Activated T-helper 1 cell treated with anti-CD3 and anti-CD28 coated beads, Interleukin-2, amount 50 U/mL, for 16 hours (primary cell): ENCODE data around the gene GRAMD4.

Experiments used
- DNase-seq, 2 donors: peaks; one replicate each; pipeline ENCODE4 v3.0.0-alpha.2; 2020; ENCODE audit warnings: low read depth in 1 of 2, low spot score in 1 of 2

Gene GRAMD4, protein sequence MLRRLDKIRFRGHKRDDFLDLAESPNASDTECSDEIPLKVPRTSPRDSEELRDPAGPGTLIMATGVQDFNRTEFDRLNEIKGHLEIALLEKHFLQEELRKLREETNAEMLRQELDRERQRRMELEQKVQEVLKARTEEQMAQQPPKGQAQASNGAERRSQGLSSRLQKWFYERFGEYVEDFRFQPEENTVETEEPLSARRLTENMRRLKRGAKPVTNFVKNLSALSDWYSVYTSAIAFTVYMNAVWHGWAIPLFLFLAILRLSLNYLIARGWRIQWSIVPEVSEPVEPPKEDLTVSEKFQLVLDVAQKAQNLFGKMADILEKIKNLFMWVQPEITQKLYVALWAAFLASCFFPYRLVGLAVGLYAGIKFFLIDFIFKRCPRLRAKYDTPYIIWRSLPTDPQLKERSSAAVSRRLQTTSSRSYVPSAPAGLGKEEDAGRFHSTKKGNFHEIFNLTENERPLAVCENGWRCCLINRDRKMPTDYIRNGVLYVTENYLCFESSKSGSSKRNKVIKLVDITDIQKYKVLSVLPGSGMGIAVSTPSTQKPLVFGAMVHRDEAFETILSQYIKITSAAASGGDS

DNA sequence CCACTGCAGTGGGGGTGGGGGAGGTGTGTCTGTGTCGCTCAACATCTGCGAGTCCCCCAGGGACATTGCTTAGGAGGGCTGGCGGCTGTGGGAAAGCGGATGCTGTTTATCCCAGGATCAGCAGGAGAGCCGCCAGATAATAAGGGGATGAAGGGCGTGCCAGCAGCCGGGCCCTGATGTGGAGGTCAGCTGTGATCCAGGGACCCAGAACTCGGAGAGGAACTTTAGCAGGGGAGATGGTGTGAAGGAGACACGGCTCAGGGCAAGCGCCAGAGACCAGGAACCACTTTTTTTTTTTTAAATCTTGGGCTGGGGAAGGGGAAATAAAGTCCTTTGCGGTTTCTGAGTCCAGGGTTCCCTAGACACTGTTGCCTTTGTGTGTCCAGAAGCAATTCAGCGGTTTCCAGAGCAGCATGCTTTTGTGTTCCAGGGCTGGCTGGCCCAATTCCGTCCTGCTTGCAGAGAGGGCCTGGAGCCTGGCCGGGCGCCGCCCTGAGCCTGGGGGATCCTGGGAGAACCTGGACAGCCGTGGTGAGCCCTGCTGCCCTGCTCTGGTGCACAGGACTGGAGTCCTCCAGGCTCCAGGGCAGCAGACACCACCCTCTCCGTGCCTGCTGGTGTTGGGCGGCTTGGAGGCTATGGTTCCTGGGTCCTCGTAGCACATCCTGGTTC, at the start of gene GRAMD4:
Gene GRAMD4, plus strand, starts transcription at position 557 of the 672 bp plus-strand sequence. CDS start 6,414 bp downstream, outside the sequence.
- DNase-seq, result no peak

DNA sequence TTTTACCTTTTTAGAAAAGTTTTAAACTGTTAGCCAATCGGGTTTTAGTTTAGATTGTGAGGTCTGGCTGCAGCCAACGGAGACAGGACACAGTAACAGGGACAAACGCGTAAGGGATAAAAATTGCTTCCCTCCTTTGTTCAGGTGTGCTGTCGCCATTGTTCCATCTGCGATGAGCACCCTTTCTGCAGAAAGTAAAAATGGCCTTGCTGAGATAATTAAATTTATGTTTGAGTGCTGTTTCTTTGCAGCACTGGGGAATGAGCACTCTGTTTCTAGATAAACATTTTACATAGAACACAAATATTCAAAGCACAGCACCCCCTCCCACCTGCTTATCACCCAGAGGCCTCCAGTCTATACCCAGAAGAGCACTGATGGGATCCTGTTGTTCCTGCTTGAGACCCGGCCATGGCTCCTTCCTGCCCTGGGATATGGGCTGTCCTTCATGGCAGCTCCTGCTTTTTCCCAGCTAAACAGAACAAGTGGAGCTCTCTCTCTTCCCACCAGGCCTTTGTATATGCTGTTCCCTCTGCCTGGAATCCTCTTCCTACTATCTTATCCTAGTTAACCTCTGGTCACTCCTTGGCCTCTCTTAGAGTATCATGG, 48.4 kb upstream of the GRAMD4 start:
- no peak for DNase-seq

DNA sequence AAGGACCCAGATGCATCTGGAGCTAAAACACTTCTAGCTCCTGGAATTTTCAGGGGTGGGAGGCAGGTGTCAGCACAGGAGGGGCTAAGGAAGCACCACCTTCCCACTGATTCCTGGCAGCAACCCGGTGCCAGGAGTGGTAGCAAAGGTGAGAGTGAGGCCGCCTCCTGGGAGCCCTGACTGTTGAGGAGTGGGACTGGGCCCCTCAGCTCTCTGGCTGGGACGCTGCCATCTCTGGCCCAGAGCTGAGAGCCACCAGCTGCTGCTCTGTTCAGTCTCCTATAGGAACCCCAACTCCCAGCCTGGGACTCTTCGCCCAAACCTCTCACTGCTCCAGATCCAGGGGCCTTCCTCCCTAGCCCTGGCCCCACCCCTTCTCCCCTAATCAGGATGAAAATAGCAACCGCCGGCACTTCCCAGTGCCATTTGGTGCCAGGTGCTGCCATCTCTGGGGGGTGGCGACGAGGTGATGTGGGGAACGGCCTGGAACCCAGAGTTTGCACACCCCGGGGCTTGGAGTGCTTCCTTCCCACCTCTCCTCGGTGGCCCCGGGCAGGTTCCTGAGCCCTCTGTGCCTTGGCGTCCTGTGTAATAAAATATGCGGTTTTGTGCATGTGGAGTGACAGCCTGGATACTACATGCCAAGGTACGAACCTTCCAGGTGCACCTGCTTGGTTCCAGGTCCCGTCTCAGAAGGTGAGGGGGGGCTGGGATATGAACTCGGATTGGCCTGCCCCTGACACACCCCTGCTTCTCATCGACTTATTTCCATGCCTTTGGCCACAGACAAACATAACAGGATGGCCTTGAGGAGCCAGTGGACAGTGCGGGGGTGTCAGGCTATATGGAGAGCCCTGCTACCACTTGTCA, 47.0 kb upstream of the GRAMD4 start:
- DNase-seq, result no peak

DNA sequence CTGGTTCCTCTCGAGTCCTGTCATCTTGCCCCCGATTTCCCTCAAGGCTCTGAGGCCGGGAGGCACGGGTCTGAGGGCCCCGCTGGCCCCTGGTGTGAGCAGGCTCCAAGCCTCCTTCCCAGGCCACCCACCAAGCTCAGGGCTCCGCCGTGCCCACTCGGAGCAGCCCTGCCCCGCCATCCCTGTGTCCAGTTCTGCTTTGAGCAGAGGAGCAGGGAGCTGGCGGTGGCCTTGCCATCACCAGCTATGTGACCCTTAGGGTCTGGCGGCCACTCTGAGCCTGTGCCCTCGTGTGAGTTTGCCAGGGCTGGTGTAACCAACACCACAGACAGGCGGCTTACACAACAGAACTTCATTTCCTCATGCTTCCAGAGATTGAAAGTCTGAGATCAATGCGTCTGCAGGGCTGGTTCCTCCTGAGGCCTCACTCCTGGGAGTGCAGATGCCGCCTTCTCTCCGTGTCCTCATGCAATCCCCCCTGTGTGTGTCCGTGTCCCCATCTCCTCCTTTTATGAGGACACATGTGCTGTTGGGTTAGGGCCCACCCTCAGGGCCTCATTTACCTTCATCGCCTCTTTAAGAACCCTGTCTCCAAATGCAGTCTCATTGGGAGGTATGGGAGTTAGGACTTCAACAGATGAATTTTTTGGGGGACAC, 46.3 kb upstream of the GRAMD4 start:
- no peak for DNase-seq

DNA sequence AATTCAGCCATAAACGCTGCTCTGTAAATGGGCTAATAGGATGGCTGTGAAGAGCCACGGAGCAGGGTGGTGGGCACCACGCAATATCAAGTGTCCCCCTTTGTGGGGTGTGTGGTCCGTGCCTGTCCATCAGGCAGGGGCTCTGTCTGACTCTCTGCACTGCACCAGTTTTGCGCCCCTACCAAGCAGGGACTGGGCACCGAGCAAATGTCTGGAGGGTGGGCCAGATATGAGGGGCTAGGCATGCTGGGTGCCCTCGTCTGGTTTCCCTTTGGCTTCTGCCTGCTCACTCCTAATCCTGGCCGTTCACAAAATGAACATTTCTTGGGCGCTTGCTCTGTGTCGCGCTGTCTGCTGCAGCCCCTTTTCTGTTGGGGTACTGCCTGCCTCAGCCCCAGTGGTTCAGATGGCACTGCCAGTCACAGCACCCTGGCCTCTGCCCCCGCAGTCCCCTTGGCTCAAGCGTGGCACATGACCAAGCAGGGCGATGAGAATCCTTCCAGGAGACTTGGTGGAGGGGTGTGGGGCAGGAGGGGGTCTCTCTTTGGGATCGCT, 45.7 kb upstream of the GRAMD4 start:
- DNase-seq, result no peak

DNA sequence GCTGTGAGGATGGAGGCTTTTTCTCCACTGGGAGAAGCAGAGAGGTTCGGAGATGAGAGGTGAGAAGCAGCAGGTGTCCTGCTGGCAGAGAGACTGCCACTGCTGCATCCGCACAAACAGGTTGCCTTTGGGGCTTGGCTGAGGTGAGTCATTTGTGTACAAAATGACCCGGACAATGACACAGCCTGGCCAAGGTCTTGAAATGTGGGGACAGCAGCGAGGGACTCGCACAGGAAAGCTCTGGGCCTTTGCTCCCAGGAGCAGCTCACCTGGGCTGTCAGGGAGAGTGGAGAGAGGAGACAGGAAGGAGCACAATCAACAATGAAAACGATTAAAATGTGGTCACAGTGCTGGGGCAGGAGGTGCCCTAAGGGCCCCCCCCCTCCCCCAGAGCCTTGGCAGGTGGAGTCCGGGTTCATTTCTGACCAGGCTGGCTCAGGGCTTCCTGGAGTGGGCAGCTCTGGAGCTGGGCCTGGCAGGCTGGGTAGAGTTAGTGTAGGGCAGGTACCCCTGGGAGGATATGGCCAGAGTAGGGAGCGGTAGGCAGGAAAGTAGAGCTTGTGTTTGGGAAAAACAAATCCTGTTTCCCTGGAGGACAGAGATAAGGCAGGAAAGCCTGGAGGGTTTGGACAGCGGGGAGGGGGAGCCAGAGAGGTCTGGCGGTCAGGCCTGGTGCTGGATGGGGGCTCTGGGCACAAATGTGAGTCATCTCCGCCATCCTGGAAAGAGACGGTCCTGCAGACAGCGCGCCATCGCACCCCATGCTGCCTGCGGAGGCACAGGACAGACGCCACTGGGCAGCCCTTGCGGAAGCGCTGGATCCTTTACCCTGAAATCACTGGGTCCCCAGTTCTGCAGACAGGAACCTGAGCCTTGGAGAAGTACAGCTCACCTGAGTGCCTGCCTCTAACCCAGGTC, 44.9 kb upstream of the GRAMD4 start:
- DNase-seq, result no peak

DNA sequence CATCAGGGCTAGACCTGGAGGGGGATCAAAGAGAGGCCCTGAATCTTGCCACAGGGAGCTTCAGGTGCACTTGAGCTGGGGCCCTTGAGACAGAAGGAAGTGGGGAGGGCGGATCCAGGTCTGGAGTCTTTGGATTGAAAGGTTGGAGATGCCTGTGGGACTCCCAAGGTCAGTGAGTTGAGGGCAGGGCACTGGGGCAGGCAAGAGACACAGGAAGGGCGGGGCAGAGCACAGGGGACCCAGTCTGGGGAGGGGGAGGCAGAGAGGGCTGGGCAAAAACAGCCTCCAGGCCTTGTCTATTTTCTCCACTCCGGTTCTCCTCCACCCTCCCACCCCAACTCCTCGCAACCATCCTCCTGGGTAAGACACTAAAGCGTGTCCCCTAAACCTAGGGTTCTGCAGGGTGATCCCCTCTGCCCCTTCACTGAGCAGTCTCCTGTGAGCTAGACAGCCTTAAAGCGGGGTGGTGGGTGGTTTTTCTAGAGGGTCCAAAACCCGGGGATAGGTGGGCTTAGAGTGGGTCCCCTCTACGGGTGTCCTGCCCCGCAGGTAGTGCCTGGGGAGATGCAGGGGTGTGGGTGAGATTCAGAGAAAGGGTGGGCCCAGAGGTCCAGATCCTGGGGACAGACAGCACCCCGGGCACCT, 44.2 kb upstream of the GRAMD4 start:
- no peak for DNase-seq

DNA sequence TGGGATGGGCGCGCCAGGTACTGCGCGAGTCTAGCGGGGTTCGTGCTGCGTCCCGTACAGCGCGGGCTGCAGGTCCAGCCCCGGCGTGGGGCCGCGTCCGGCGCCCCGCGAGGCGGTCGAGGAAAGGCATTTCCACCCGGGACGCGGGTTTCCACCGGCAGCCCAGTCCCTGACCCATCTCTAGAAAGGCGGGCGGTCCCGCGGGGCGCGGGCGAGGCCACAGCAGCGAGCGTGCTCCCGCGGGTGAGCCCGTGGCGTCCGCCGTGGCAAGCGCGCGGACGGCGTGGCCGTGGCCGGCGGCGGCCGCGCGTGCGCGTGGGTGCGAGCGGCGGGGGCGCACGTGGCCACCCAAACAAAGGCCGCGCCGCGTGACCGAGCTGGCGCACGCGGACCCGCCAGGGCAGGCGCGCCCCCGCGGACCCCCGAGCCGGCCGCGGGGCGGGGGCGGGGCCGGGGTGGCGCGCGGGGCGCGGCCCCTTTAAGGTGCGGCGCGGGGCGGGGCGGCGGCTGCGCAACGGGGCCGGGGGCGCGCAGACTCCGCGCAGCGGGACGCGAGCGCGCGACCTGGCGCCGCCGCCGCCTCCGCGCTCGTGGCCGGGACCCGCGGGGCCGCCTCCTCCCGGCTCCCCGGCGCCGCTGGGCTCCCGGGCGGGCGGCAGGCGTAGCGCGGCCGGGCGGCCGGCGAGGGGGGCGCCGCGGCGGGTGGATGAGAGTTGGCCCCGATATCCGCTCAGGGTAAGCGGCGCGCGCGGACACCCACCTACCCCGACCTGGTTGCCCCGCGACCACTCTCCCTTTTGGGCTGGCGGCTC, 43.4 kb upstream of the GRAMD4 start:
- peak in 1 of 2 donors; percentile 52 for DNase-seq

DNA sequence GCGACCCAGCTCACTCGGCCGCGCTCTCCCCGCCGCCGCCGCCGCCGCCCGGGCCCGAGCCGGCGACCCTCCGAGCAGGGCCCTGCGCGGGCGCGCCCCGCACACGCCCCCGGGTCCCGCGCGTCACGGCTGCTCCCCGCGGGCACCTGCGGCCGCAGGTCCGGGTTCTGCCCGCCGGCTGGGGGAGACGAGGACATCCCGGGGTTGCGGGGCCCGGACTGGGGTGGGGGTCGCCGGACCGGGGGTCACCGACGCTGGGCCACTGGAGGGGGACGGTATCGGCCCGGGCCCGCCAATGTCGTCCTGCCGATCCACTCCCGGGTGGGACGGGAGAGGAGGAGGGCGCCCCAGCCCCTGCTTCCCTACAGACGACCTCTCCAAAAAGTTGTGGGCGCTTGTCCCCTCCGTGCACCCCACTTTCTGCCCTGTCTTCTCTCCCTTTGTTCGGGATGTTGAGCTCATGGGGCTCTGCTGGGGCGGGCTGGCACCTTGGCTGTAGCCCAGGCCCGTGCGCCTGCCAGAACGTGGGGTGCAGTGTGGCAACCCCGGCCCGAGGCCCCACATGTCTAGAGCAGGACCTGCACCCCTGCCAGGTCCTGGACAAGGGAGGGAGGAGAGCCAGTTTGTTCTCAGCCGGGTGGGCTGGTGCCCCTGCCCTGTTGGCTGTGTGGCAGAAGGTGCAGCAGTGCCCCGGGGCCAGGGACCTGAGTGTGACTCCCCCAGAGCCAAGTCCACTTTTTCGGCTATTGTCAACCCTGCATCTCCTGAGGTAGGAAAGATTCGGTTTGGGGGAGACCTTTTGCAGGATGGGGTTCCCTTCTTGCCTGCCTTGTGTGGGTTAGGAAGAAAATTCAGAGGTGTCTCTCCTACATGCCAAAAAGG, 42.6 kb upstream of the GRAMD4 start:
- DNase-seq, result no peak

DNA sequence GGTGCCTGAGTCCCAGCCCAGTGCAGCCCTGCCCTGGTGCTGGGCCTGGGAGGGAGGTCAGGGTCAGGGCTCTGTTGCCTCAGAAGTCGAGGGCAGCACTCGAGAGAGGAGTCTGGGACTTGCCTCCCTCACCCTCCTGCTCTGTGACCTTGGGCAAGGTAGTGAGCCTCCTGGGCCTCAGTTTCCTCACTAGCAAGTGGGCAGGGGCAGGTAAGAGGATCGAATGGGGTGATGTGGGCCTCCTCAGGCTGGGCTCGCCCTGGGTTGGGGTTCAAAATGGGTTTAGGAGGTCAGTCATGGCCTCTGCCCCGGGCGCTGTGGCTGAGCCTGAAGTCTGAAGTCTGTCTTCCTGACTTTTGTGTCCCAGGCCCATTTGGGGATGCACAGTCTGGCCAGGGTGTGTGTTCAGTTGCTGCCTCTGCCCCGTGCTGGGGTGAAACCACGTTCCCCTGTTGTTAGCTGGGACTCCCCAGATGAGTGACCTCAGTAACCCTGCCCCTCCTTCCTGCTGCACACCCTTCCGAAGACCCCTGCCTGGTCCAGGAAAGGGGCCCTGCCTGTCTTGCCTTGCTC, 41.8 kb upstream of the GRAMD4 start:
- DNase-seq, result no peak

DNA sequence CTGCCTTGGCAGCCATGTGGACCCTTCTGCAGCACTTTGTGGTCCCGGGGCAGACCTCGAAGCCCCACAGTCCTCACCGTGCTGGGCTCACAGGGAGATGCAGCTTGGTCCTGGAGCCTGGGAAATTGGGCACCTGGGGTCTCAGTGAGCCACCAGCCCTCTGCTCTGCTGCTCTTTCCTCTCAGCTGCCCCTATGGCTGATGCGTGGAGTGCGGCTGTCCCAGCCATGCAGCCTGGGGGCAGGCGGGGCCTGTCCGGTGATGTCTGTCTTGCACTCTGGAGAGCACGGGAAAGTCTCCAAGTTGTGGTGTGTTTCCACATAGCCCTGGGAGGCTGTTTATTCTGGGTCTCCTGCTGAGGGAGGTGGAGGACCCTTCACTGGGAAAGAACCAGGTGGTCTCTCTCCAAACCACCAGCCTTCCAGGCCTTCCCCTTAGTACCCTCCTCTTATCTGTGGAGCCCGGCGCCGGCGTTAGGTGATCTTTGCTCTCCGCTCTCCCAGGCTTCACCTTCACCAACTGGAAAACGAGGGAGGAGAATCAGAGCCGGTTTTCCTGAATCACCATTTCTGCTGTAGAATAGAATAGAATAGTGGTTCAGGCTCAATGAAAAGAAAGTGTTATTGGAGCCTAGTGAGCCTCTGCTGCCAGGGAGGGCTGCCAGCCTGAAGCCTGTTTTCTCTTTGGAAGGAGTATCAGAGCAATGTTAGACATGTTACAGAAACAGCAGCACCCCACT, 41.2 kb upstream of the GRAMD4 start:
- DNase-seq, result no peak

DNA sequence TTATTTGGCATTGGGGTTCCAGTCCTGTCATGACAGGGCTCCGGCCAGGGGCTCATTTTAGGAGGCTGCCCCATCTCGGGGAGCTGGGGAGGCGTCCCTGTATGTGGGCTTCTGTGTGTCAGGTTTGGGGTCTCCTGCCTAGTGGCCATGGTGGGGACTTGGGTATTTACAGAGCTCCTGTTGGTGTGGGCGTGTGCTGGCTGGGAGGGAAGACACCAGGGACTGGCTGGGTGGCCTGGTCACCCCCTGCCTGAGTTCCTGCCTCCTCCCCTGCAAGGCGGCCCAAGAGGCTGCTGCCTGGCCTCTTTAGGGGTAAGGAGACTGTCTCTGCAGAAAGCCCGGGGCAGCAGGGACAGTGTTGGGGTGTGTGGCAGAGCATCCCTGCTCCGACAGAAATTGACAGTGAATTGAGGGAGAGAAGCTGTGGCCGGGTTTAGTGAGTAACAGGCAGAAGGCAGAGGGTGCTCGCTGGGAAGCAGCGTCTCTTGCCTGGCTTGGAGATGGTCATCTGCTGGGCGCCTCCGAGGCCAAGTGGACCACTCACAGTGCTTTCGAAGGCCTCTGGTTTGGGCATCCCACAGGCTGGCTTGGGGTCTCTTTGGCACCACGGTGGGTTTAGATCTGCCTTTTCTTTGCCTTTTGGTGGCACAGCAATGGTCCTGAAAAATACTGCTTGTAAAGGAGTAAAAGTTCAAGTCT, 40.3 kb upstream of the GRAMD4 start:
- no peak for DNase-seq

DNA sequence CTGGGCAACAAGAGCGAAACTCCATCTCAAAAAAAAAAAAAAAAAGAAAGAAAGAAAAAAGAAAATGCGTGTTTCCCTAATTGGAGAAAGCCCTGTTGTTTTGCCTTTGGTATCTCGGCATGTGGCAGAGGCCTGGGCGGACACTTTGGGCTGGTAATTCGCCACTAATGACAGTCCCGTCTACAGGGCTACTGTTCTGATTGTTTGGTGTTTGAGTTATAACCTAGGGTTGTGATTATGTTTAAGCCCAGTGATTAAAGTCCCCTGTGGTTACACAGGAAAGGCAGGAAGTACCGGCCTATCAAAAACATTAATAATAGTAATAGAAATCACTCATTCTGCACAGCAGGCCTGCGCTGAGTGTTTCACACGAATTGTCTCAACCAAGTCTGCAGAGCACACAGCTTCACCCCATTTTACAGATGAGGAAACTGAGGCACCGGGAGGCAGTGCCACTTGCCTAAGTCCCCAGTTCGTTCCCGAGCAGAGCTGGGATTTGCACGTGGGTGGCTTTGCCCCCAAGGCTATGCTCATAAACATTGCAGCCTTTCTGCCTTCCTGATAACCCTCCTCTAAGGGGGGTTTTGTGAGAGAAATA, 39.1 kb upstream of the GRAMD4 start:
- no peak for DNase-seq

DNA sequence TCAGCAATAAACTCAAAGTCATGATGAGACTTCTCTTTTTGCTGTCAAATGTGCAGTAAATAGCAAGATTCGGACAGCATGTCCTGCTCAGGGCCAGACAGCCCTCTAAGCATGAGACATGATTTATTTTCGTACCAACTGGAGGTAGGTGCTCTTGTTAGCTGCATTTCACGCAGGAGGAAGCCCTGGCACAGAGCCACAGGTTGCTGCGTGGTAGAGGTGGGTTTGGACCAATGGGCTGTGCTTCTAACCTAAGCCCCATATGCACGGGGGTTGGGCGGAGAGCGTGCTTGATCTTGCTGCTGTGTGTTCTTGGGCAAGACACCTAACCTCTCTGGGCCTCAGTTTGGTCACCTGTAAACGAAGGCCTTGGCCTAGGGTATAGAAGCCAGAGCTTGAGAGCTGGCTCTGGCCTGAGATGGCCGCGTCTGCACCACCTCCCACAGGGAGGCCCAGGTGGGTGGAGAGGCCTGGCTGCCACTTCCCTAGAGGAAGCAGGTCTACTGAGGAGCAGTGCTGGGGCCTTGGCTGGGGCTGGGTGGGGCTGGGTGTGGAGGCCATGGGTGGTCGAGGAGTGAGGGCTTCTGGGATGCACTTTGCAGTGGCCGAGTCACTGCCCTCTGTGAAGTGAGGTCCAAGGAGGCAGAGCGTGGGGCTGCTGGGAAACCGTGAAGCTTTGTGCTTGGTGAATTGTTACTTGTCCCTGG, 38.5 kb upstream of the GRAMD4 start:
- DNase-seq, result no peak
